Measurements from ENCODE around the gene FRYL. TPM values are rescaled to one million over a fixed set of nuclear protein-coding genes. Genes with fewer than 3 reads are reported as not detected.

The FRYL gene
- total RNA-seq, 3 donors from 2014 or later, result 70.9 to 112 (median 86.2) TPM

DNA sequence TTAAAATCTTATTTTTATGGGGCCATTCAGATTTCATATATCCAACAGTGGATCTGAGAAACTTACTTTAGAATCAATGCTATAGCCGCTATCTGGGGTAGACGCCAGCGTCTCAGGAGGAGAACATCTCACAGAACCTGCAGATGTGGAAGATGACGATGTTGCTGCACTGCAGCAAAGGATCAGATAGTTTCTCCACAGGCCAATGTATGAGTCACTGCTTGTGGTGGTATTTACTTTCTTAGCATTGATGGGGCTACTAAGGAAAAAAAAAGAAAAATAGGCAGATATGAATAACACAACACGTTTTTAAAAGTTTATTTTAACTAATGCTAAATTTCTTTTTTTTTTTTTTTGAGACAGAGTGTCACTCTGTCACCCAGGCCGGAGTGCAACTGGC lies 204.1 kb downstream of the FRYL start:
- no peak overlapping the region for H3K4me3 ChIP-seq
- TF ChIP-seq, protein P1, sequence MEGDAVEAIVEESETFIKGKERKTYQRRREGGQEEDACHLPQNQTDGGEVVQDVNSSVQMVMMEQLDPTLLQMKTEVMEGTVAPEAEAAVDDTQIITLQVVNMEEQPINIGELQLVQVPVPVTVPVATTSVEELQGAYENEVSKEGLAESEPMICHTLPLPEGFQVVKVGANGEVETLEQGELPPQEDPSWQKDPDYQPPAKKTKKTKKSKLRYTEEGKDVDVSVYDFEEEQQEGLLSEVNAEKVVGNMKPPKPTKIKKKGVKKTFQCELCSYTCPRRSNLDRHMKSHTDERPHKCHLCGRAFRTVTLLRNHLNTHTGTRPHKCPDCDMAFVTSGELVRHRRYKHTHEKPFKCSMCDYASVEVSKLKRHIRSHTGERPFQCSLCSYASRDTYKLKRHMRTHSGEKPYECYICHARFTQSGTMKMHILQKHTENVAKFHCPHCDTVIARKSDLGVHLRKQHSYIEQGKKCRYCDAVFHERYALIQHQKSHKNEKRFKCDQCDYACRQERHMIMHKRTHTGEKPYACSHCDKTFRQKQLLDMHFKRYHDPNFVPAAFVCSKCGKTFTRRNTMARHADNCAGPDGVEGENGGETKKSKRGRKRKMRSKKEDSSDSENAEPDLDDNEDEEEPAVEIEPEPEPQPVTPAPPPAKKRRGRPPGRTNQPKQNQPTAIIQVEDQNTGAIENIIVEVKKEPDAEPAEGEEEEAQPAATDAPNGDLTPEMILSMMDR (IDR thresholded peaks at IDR 0.05), result no peak
- TF ChIP-seq POLR2AphosphoS5 (IDR thresholded peaks at IDR 0.05), result no peak
- no peak for TF ChIP-seq POLR2A (IDR thresholded peaks at IDR 0.05)
- no peak overlapping the region for H3K27ac ChIP-seq
- peaks cover 4% of the 10 kb centered on the region for H3K36me3 ChIP-seq
- H3K4me1 ChIP-seq, result no peaks in the 10 kb centered on the region
- H3K9me3 ChIP-seq, result no peaks in the 10 kb centered on the region
- intact Hi-C loops (cut with DNase I; ENCODE audit: low total_unique reads), result no loop called here
- no peaks in the 10 kb centered on the region for H3K27me3 ChIP-seq
- DNase-seq (ENCODE audit: low spot score in 2 of 2), result no peak

DNA sequence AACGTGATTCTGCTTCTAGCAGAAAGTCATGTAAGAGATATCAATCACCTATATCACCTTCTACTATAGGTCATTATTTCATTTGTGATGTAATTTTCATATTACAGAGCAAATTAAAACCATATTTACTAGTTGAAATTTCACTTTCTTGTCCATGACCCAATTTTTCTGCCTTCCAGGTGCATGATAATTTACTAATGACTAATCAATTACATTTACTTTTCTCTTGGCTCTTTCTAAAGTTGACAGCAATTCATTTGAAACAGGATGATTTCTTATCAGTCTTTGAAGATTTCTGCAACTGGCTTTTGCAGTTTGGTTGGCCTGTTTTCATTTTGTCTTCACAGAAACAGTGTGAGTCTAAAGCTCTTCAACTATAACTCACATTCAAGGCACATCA lies 208.6 kb downstream of the FRYL start:
- Histone ChIP-seq H3K27ac (no peak overlapping the region), H3K36me3 (peaks cover 11% of the 10 kb centered on the region), H3K4me3 (no peak overlapping the region), H3K9me3 (no peaks in the 10 kb centered on the region), H3K27me3 (no peaks in the 10 kb centered on the region), H3K4me1 (no peaks in the 10 kb centered on the region)
- intact Hi-C loops (cut with DNase I; ENCODE audit: low total_unique reads), result no loop called here
- TF ChIP-seq, protein P1 (IDR thresholded peaks at IDR 0.05), result no peak
- TF ChIP-seq POLR2A (IDR thresholded peaks at IDR 0.05) (no peak), POLR2AphosphoS5 (IDR thresholded peaks at IDR 0.05) (no peak)
- no peak for DNase-seq (ENCODE audit: low spot score in 2 of 2)

DNA sequence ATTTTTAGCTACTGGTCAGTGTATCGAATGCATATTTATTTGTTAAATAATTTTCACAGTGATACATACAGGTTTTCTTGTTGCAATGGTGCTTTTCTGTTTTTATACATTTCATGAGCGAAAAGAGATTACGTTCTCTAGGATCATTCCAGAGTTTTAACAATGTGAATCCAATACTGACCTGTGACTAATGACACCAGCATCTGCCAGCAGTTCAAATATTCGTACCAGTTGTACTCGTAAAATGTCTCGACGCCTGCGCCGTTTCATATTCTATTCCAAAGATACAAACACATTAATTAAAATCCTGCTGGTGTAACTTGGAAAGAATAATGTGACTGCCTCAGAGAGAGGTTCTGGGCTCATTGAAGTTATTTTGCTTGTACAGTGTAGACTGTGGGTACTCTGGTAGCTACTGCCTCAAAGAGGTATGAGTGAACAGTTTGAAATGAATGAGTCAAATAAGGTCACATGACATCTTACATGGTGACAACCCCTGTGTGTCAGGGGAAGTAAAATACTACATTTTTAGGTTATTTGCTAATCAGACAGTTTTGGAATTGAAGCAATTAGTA lies 209.3 kb downstream of the FRYL start:
- H3K36me3 ChIP-seq, result peaks cover 11% of the 10 kb centered on the region
- no peaks in the 10 kb centered on the region for H3K9me3 ChIP-seq
- no peak overlapping the region for H3K4me3 ChIP-seq
- intact Hi-C loops (cut with DNase I; ENCODE audit: low total_unique reads), result no loop called here
- H3K4me1 ChIP-seq, result no peaks in the 10 kb centered on the region
- no peak overlapping the region for H3K27ac ChIP-seq
- no peaks in the 10 kb centered on the region for H3K27me3 ChIP-seq
- DNase-seq (ENCODE audit: low spot score in 2 of 2), result no peak
- TF ChIP-seq, protein P1 (IDR thresholded peaks at IDR 0.05), result no peak
- TF ChIP-seq POLR2AphosphoS5 (IDR thresholded peaks at IDR 0.05) (no peak), POLR2A (IDR thresholded peaks at IDR 0.05) (no peak)

DNA sequence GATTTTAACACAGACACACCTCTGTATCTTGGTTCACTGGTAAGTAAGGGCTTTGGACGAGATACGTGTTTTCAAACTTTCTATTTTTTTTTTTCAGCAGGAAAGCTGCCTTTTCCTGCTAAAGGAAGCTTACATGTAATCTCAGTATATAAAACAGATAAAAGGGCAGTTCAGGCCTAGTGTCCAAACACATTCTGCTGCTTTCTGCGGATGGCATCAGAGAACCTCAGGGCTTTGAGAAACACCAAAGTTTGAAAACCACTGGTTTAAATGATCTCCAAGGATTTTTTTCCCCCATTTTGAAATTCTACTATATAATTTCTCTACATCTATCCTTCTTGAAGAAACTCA lies 214.1 kb downstream of the FRYL start:
- TF ChIP-seq POLR2AphosphoS5 (IDR thresholded peaks at IDR 0.05), result no peak
- TF ChIP-seq, protein P1 (IDR thresholded peaks at IDR 0.05), result no peak
- no peak for TF ChIP-seq POLR2A (IDR thresholded peaks at IDR 0.05)
- Histone ChIP-seq H3K27ac (no peak overlapping the region), H3K4me3 (no peak overlapping the region), H3K36me3 (peaks cover 8% of the 10 kb centered on the region), H3K4me1 (no peaks in the 10 kb centered on the region), H3K9me3 (no peaks in the 10 kb centered on the region), H3K27me3 (no peaks in the 10 kb centered on the region)
- no peak for DNase-seq (ENCODE audit: low spot score in 2 of 2)
- intact Hi-C loops (cut with DNase I; ENCODE audit: low total_unique reads), result no loop called here

DNA sequence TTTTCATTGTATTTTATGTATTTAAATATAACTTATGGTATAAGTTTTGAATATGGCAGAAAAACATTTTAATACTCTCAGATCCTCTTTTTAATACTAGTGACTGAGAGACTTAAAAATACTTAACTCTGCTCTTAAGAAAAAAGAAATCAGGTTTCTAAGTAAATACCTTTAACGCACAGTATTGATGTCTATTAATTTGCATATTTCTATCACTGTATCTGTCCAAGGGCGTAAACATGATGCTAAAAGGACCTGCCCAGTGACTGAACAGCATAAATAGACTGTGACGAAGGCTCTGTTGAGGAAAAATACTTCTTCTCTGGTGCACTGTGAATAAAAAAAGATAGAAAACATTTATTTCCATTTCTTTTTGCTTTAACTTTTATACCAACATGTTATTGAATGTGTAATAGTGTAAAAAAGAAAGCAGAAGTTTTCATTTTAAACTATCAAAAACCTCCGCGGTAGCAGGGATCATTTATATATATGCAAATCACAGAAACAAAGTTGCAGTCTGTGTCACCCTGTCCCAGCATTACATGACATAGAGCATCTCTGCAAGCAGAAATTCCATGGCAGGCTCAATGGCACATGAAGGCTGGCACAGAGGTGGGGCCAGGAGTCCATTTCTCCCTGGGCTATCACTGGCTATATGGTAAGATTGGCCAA lies 214.6 kb downstream of the FRYL start:
- Histone ChIP-seq H3K36me3 (peaks cover 8% of the 10 kb centered on the region), H3K9me3 (no peaks in the 10 kb centered on the region), H3K4me1 (no peaks in the 10 kb centered on the region), H3K4me3 (no peak overlapping the region), H3K27ac (no peak overlapping the region), H3K27me3 (no peaks in the 10 kb centered on the region)
- no peak for TF ChIP-seq POLR2A (IDR thresholded peaks at IDR 0.05)
- TF ChIP-seq, protein P1 (IDR thresholded peaks at IDR 0.05), result no peak
- TF ChIP-seq POLR2AphosphoS5 (IDR thresholded peaks at IDR 0.05), result no peak
- intact Hi-C loops (cut with DNase I; ENCODE audit: low total_unique reads), result no loop called here
- DNase-seq (ENCODE audit: low spot score in 2 of 2), result no peak

Data from breast epithelium (tissue), 4 donors.